WERI-Rb-1 (cell line): ENCODE measurements around the gene STIM2.

Experiments
- DNase-seq: peaks from one replicate; pipeline ENCODE4 v3.0.0-alpha.2; 2020
- H3K27ac ChIP-seq: fragments of 250-450 bp; sonication (Bioruptor Pico); 2 replicates; pipeline ENCODE4 v1.5.1; 2020; ENCODE audit warnings: mild to moderate bottlenecking, moderate library complexity
- H3K27me3 ChIP-seq: fragments of 250-450 bp; sonication (Bioruptor Pico); 2 replicates; pipeline ENCODE4 v1.5.1; 2021; ENCODE audit warnings: mild to moderate bottlenecking, low read depth, moderate library complexity; ENCODE audit not compliant: insufficient read depth, severe bottlenecking
- H3K36me3 ChIP-seq: fragments of 250-450 bp; sonication (Bioruptor Pico); 2 replicates; pipeline ENCODE4 v1.5.1; 2020; ENCODE audit warnings: mild to moderate bottlenecking, moderate library complexity
- H3K4me3 ChIP-seq: 2 replicates; pipeline ENCODE4 v1.5.1; 2011; ENCODE audit warnings: low read depth, mild to moderate bottlenecking, control low read depth, low read length
- H3K9me3 ChIP-seq: fragments of 250-450 bp; sonication (Bioruptor Pico); 2 replicates; pipeline ENCODE4 v1.5.1; 2021; ENCODE audit warnings: mild to moderate bottlenecking, moderate library complexity; ENCODE audit not compliant: severe bottlenecking
- CTCF ChIP-seq: IDR thresholded peaks from 2 replicates; pipeline ENCODE4 v1.5.1; 2011; ENCODE audit warnings: low read depth, mild to moderate bottlenecking, control low read depth, inconsistent platforms, low read length

Gene STIM2

GRCh38 chr4:26860922-26861433 is 337 bp downstream of the STIM2 start:
- peak; percentile 59 for DNase-seq
- Histone ChIP-seq H3K27ac (peak overlapping the region; percentile 81), H3K4me3 (peak overlapping the region; percentile 90), H3K9me3 (no peaks in the 10 kb centered on the region), H3K27me3 (no peaks in the 10 kb centered on the region), H3K36me3 (no peaks in the 10 kb centered on the region; the same call in 1 of the 2 replicates)
- no peak for TF ChIP-seq CTCF

- no peak for TF ChIP-seq CTCF
- Histone ChIP-seq H3K36me3 (no peaks in the 10 kb centered on the region; the same call in 1 of the 2 replicates), H3K4me3 (peak overlapping the region; percentile 90), H3K27me3 (no peaks in the 10 kb centered on the region), H3K9me3 (no peaks in the 10 kb centered on the region), H3K27ac (peak overlapping the region; percentile 81)
- peak; percentile 72 for DNase-seq
Observed at GRCh38 chr4:26861434-26862186, 969 bp downstream of the STIM2 start.

- Histone ChIP-seq H3K9me3 (no peaks in the 10 kb centered on the region), H3K27ac (no peak overlapping the region), H3K27me3 (no peaks in the 10 kb centered on the region), H3K4me3 (peak overlapping the region; percentile 90), H3K36me3 (no peaks in the 10 kb centered on the region; the same call in 1 of the 2 replicates)
- no peak for DNase-seq
- no peak for TF ChIP-seq CTCF
Observed at GRCh38 chr4:26862381-26862915, 1.8 kb downstream of the STIM2 start.

GRCh38 chr4:26863512-26863911 is 2.9 kb downstream of the STIM2 start:
- Histone ChIP-seq H3K4me3 (no peak overlapping the region), H3K27ac (no peak overlapping the region), H3K27me3 (no peaks in the 10 kb centered on the region), H3K36me3 (no peaks in the 10 kb centered on the region), H3K9me3 (no peaks in the 10 kb centered on the region)
- no peak for DNase-seq
- no peak for TF ChIP-seq CTCF

GRCh38 chr4:26864899-26865298 is 4.3 kb downstream of the STIM2 start:
- H3K27me3 ChIP-seq, result no peaks in the 10 kb centered on the region
- TF ChIP-seq CTCF, result no peak
- H3K36me3 ChIP-seq, result no peaks in the 10 kb centered on the region
- no peaks in the 10 kb centered on the region for H3K9me3 ChIP-seq
- no peak overlapping the region for H3K27ac ChIP-seq
- no peak overlapping the region for H3K4me3 ChIP-seq
- no peak for DNase-seq
